Fibroblast of pulmonary artery (primary cell): Measurements from ENCODE around the gene PLXND1.
"Not testable (repeated sequence)": the region's sequence is repeated elsewhere in the genome, so short reads cannot be mapped to it uniquely, and the experiment has no call there.

Source experiments
- DNase-seq: peaks from one replicate; pipeline ENCODE4 v3.0.0-alpha.2; 2010; ENCODE audit warnings: low read depth
- H3K4me3 ChIP-seq: replicated peaks from 2 replicates; pipeline ENCODE4 v1.5.1; 2011; ENCODE audit warnings: low read depth, mild to moderate bottlenecking, control low read depth, low read length, moderate library complexity
- TF ChIP-seq, protein P1 (sequence below): IDR thresholded peaks from 2 replicates; pipeline ENCODE4 v1.5.1; 2011; ENCODE audit warnings: mild to moderate bottlenecking, control low read depth, low read length, inconsistent platforms; ENCODE audit errors: missing control alignments

PLXND1 gene

DNA sequence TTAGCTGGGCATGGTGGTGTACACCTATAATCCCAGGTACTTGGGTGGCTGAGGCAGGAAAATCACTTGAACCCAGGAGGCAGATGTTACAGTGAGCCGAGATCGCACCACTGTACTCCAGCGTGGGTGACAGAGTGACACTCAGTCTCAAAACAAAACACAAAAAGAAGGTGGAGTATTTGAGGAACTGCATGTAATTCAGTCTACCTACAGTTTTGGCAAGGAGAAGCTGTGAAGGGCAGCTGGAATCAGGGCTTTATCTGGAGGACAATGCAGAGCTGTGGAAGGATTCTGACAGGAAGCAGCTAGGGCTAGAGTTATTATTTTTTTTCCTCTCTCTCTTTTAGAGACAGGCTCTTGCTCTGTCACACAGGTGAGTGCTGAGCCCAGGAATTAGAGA is 56.7 kb downstream of the PLXND1 start:
- DNase-seq: no peak
- TF ChIP-seq, protein P1, sequence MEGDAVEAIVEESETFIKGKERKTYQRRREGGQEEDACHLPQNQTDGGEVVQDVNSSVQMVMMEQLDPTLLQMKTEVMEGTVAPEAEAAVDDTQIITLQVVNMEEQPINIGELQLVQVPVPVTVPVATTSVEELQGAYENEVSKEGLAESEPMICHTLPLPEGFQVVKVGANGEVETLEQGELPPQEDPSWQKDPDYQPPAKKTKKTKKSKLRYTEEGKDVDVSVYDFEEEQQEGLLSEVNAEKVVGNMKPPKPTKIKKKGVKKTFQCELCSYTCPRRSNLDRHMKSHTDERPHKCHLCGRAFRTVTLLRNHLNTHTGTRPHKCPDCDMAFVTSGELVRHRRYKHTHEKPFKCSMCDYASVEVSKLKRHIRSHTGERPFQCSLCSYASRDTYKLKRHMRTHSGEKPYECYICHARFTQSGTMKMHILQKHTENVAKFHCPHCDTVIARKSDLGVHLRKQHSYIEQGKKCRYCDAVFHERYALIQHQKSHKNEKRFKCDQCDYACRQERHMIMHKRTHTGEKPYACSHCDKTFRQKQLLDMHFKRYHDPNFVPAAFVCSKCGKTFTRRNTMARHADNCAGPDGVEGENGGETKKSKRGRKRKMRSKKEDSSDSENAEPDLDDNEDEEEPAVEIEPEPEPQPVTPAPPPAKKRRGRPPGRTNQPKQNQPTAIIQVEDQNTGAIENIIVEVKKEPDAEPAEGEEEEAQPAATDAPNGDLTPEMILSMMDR: no peak
- no peak overlapping the region for H3K4me3 ChIP-seq

DNA sequence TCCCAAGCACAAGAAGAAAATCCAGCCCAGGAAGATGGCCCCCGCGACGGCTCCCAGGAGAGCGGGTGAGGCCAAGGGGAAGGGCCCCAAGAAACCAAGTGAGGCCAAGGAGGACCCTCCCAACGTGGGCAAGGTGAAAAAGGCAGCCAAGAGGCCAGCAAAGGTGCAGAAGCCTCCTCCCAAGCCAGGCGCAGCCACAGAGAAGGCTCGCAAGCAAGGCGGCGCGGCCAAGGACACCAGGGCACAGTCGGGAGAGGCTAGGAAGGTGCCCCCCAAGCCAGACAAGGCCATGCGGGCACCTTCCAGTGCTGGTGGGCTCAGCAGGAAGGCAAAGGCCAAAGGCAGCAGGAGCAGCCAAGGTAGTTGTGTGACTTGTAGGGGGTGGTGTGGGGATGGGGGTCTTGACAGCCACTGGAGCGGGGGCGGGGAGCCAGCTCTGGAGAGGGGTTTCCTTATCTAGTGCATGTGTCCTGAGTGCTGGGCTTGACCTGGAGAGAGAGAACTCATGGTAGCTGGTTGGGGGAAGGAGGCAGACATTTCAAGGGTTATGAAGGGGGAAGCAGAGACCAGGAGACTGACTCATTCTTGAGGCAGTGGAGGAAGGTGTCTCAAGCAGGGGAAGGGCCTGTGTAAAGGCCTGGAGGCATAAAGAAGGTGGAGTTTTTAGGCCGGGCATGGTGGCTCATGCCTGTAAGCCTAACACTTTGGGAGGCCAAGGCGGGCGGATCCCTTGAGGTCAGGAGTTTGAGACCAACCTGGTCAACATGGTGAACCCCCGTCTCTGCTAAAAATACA is 57.3 kb downstream of the PLXND1 start:
- H3K4me3 ChIP-seq: no peak overlapping the region
- DNase-seq: peak; percentile 36
- TF ChIP-seq, protein P1: no peak

DNA sequence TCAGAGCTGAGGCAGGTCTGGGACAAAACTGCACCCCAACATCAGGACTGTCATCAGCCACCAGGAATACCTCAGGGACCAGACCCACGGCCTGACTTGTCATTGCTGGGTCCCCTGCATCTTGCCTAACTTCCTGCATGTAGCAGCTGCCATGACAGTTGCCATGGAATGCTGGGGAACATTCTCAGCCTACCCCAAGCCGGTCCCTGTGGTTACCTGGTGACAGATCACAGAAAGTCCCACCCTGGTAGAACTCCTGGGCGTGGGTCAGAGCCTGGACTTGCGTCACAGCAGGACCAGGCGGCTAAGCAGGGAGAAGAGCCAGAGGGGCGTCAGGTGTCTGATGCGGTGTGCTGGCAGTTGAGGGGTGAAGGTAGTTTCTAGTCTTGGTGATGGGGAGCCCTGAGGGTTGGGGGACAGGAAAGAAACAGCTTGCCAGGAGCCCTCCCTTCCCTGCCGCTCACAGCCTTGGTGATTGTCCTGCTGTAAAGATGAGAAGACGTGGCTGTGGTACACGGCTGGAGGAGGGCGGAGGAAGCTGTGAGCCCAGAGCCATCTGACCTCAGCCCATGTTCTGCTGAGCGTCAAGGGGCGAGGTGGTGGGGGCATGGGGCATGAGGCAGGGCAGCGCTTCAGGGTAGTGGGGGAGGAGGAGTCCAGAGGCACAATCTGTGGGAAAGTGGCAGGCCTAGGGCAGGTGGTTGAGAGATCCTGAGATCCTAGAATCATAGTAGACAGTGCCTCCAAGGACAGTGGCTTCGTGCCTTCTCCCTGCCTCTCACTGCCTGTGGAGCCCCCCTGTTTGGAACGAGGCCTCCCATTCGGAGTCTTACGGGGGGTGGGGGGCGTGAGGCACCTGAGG is 58.1 kb downstream of the PLXND1 start:
- TF ChIP-seq, protein P1: no peak
- no peak overlapping the region for H3K4me3 ChIP-seq
- DNase-seq: no peak

DNA sequence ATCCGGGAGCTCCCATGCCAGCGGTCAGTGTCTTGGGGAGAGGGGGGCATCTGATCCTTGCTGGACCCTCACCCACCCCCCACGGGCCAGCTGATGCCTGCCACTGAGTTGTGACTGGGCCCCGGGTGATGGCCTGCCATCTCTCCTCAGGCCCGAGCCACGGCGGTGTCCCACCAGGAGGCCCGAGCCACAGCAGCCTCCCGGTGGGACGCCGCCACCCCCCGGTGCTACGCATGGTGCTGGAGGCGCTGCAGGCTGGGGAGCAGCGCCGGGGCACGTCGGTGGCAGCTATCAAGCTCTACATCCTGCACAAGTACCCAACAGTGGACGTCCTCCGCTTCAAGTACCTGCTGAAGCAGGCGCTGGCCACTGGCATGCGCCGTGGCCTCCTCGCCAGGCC is 59.2 kb downstream of the PLXND1 start:
- TF ChIP-seq, protein P1: no peak
- no peak for DNase-seq
- no peak overlapping the region for H3K4me3 ChIP-seq

DNA sequence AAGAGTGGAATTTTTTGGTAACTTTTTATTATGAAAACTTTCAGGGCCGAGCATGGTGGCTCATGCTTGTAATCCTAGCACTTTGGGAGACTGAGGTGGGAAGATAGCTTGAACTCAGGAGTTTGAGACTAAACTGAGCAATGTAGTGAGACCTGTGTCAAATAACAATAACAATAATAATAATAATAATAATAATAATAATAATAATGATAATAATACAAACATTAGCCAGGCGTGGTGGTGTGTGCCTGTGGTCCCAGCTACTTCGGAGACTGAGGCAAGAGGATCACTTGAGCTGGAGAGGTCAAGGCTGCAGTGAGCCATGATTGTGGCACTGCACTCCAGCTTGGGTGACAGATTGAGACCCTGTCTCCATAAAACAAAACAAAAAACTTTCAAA is 60.5 kb downstream of the PLXND1 start:
- H3K4me3 ChIP-seq, DNase-seq: not testable (repeated sequence)

DNA sequence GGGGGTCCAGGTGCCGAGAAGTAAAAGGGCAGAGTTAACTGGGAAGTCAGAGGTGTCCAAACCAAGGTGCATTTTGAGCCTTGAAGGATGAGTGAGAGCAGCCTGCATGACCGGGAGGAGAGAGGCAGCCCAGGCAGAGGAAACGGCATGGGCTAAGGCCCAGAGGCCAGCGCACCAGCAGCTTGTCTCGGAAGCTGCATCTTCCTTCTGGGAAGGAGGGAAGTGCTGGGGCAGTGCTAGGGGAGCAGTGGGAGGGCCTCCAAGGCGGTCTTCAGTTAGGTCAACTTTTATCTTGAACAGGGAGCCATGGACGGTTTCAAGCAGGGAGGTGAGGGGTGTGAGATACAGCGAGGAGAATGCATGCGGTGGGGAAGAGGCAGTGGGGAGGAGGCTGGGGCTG is 62.5 kb downstream of the PLXND1 start:
- TF ChIP-seq, protein P1: no peak
- DNase-seq: no peak
- H3K4me3 ChIP-seq: no peak overlapping the region

DNA sequence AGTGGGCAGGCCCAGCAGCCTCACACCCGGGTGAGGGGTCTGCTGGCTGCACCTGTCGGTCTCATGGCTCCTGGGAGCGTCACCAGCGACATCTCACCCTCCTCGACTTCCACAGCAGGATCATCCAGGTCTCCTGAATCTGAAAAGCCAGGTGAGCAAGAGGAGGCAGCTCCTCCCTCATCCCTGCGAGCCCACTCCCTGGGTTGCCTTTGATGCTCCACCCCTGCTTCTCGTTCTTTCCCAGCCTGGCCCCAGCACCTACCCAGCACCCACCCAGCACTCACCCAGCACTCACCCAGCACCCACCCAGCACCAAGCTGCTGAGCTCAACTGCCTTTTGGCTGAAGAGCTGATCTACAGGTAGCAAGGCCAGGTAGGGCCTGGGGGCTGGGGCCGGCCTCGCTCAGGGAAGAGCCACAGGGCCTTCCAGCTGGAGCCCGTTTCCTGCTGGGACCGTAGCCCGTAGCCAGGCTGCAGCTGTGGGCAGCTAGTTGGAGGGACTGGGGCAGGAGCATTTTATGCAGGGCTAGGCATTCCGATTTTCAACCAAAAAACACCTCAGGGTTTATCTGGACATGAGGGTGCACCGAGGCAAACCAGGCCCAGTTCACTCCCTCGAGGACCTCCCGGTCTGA is 63.2 kb downstream of the PLXND1 start, which contains the start of gene H1-8:
TSS of gene H1-8 (plus strand) at position 20 of the 635 bp plus-strand sequence. CDS start at position 64, 44 bp downstream.
- DNase-seq: no peak
- TF ChIP-seq, protein P1: no peak
- no peak within 1 kb of the TSS for H3K4me3 ChIP-seq
